ENCODE results near the gene TEP1. TPM values are rescaled to one million over a fixed set of nuclear protein-coding genes. Genes with fewer than 3 reads are reported as not detected.

Gene TEP1
- total RNA-seq, 4 donors from 2014 or later, result 13.5 to 44.8 (median 27.0) TPM

DNA sequence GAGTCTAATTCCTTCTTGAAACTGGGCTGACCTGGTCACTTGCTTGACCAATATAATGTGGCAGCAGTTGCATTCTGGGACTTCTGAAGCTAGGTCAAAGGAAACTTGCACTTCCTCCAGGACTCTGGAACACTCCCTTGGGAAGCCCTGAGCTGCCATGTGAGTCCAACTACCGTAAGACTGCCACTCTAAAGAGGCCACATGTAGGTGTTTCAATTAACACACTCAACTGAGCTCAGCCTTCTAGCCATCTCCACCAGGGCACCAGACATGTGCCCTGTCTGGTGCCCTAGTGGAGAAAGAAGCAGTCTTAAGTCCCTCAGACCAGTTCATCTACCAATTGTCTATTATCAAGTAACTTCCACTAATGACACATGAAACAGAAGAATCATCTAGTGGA lies 6.1 kb upstream of the TEP1 start:
- no peaks in the 10 kb centered on the region for H3K9me3 ChIP-seq
- H3K4me3 ChIP-seq, result no peak overlapping the region
- intact Hi-C loops (cut with DNase I; ENCODE audit: low total_unique reads), result no loop called here

DNA sequence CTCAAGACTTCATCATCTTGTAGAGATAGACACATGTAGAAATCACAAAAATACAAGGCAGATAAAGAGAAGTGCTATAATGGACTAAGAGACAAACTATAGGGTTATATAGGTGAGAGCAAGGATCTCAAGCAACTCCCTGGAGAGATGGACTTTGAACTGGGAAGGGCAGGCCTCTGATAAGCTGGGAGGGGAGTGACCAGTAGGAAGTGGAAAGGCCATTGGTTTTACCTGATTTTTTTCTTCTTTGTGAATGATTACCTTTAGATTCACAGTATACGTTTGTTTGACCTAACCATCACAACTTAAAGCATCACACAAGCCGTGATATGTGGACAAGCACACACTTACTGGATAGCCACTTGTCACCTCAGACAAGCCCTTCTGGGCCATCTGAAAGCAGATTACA lies 5.2 kb upstream of the TEP1 start:
- TF ChIP-seq, protein P1, sequence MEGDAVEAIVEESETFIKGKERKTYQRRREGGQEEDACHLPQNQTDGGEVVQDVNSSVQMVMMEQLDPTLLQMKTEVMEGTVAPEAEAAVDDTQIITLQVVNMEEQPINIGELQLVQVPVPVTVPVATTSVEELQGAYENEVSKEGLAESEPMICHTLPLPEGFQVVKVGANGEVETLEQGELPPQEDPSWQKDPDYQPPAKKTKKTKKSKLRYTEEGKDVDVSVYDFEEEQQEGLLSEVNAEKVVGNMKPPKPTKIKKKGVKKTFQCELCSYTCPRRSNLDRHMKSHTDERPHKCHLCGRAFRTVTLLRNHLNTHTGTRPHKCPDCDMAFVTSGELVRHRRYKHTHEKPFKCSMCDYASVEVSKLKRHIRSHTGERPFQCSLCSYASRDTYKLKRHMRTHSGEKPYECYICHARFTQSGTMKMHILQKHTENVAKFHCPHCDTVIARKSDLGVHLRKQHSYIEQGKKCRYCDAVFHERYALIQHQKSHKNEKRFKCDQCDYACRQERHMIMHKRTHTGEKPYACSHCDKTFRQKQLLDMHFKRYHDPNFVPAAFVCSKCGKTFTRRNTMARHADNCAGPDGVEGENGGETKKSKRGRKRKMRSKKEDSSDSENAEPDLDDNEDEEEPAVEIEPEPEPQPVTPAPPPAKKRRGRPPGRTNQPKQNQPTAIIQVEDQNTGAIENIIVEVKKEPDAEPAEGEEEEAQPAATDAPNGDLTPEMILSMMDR (IDR thresholded peaks at IDR 0.05), result no peak
- no peak for TF ChIP-seq POLR2A (IDR thresholded peaks at IDR 0.05)
- no peak overlapping the region for H3K4me3 ChIP-seq
- no peaks in the 10 kb centered on the region for H3K36me3 ChIP-seq
- H3K27me3 ChIP-seq, result no peaks in the 10 kb centered on the region
- H3K4me1 ChIP-seq, result no peaks in the 10 kb centered on the region
- intact Hi-C loops (cut with DNase I; ENCODE audit: low total_unique reads), result no loop called here
- H3K27ac ChIP-seq, result no peak overlapping the region
- H3K9me3 ChIP-seq, result no peaks in the 10 kb centered on the region
- DNase-seq, result no peak

More for the DNA sequence above, 6.1 kb upstream of the TEP1 start:
- H3K4me1 ChIP-seq, result no peaks in the 10 kb centered on the region
- no peak for DNase-seq
- TF ChIP-seq, protein P1 (IDR thresholded peaks at IDR 0.05), result no peak
- no peak for TF ChIP-seq POLR2A (IDR thresholded peaks at IDR 0.05)
- H3K36me3 ChIP-seq, result no peaks in the 10 kb centered on the region
- no peaks in the 10 kb centered on the region for H3K27me3 ChIP-seq
- no peak overlapping the region for H3K27ac ChIP-seq

DNA sequence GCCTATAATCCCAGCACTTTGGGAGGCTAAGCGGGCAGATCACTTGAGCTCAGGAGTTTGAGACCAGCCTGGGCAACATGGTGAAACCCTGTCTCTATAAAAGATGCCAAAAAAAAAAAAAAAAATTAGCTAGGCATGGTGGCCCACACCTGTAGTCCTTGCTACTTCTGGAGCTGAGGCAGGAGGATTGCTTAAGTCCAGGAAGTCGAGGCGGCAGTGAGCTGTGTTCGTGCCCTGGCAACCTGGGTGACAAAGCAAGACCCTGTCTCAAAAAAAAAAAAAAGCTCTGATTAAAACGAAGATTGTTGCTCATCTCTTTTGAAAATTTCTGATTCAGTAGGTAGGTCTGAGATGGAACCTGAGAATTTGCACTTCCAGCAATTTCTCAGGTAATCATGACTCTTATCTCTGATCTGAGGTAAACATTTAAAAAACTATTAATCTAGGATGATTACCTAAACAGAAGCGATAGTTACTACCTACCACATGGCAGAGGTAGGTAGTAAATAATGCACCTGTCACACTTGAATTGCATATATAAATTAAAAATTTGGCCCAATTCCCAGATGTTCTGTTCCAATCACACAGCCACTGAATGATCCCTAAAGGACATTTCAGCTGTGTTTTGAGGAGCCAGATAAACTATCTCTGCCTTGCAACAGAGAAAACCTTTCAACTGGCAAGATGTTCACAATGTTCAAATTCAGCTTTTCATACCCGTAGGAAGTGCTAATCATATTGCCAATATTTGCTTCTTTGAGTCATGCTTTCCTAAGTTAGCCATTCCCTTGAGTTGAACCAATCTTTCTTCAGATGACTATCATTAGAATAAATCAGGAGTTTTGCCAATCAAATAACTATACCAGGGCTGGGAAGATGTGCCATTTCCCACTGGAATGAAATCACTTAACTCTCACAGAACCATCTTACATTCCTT lies 4.2 kb upstream of the TEP1 start:
- H3K4me3 ChIP-seq, result no peak overlapping the region
- H3K9me3 ChIP-seq, result no peaks in the 10 kb centered on the region
- H3K36me3 ChIP-seq, result no peaks in the 10 kb centered on the region
- no peaks in the 10 kb centered on the region for H3K27me3 ChIP-seq
- H3K4me1 ChIP-seq, result no peaks in the 10 kb centered on the region
- no peak for DNase-seq
- no peak overlapping the region for H3K27ac ChIP-seq
- intact Hi-C loops (cut with DNase I; ENCODE audit: low total_unique reads), result no loop called here
- TF ChIP-seq POLR2A (IDR thresholded peaks at IDR 0.05), result no peak
- TF ChIP-seq, protein P1 (IDR thresholded peaks at IDR 0.05), result no peak

DNA sequence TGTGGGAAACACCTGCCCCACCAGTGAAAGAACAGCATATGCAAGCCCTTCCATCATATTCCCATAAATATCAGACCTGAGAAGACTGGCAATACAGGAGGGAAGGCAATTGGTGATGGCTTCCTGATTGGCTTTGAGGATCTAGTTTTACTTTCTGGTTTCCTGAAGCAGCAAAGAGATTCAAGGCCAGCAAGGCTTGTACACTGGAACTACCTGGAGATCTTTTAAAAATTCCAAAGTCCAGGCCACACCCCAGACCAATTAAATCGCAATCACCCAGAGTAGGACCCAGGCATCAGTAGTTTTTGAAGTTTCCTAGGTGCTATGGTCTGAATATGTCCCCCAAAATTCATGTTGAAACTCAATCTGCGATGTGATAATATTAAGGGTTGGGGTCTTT lies 2.9 kb upstream of the TEP1 start:
- no peaks in the 10 kb centered on the region for H3K4me1 ChIP-seq
- H3K9me3 ChIP-seq, result no peaks in the 10 kb centered on the region
- no peaks in the 10 kb centered on the region for H3K27me3 ChIP-seq
- DNase-seq, result no peak
- H3K4me3 ChIP-seq, result no peak overlapping the region
- no peak overlapping the region for H3K27ac ChIP-seq
- TF ChIP-seq, protein P1 (IDR thresholded peaks at IDR 0.05), result no peak
- TF ChIP-seq POLR2A (IDR thresholded peaks at IDR 0.05), result no peak
- H3K36me3 ChIP-seq, result no peaks in the 10 kb centered on the region
- intact Hi-C loops (cut with DNase I; ENCODE audit: low total_unique reads), result no loop called here

DNA sequence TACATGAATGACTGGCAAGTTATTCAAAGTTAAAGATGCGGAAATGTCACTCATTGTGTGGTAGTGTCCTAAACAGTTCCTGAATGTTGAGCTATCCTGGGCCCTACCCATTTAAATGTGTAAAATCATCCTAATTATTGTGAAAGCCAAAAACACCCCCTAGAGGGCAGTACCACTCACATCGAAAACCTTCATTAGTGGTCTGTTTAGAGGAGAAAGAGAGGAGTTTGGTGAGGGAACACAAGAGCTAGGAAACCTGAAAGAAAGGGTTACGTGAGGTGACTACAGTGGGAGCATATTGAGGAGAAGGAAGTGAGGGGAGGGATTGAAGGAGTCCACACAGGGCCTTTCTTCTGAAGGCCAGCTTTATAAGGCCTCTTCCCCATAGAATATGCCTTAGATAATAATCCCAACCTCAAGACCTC lies 2.5 kb upstream of the TEP1 start:
- TF ChIP-seq, protein P1 (IDR thresholded peaks at IDR 0.05), result peak; percentile 39 to 62 (median 56)
- TF ChIP-seq POLR2A (IDR thresholded peaks at IDR 0.05), result no peak
- no peak overlapping the region for H3K4me3 ChIP-seq
- intact Hi-C loops (cut with DNase I; ENCODE audit: low total_unique reads), result no loop called here
- peak in 1 of 2 donors; percentile 22 for DNase-seq
- H3K36me3 ChIP-seq, result no peaks in the 10 kb centered on the region
- H3K27me3 ChIP-seq, result no peaks in the 10 kb centered on the region
- no peaks in the 10 kb centered on the region for H3K9me3 ChIP-seq
- H3K4me1 ChIP-seq, result no peaks in the 10 kb centered on the region
- no peak overlapping the region for H3K27ac ChIP-seq
